Activated naive CD4-positive, alpha-beta T cell (primary cell): ENCODE results near the gene SLC39A11.
"Not testable (repeated sequence)": the region's sequence is repeated elsewhere in the genome, so short reads cannot be mapped to it uniquely, and the experiment has no call there.

Experiments used
- DNase-seq, 4 experiments: peaks; one replicate each; lab custom pipeline; 2025; lab: John Stamatoyannopoulos, UW

The SLC39A11 gene

GRCh38 chr17:73007407-73007806 lies 85.1 kb downstream of the SLC39A11 start:
- DNase-seq = no peak

- no peak for DNase-seq
Measured at GRCh38 chr17:73005360-73005759, 87.1 kb downstream of the SLC39A11 start.

- no peak for DNase-seq
Measured at GRCh38 chr17:73003487-73003886, 89.0 kb downstream of the SLC39A11 start.

- no peak for DNase-seq
Measured at GRCh38 chr17:73000832-73001231, 91.7 kb downstream of the SLC39A11 start.

- not testable (repeated sequence) for DNase-seq
Measured at GRCh38 chr17:72999474-72999873, 93.0 kb downstream of the SLC39A11 start.

GRCh38 chr17:72998343-72998742 lies 94.1 kb downstream of the SLC39A11 start:
- DNase-seq = no peak

GRCh38 chr17:72997559-72997958 lies 94.9 kb downstream of the SLC39A11 start:
- no peak for DNase-seq

- no peak for DNase-seq
Measured at GRCh38 chr17:72996791-72997190, 95.7 kb downstream of the SLC39A11 start.

- no peak for DNase-seq
Measured at GRCh38 chr17:72995008-72995656, 97.4 kb downstream of the SLC39A11 start.

- not testable (repeated sequence) for DNase-seq
Measured at GRCh38 chr17:72992783-72993467, 99.6 kb downstream of the SLC39A11 start.

- no peak for DNase-seq
Measured at GRCh38 chr17:72991651-72992050, 100.8 kb downstream of the SLC39A11 start.

GRCh38 chr17:72989074-72989610 lies 103.3 kb downstream of the SLC39A11 start:
- DNase-seq = no peak

- no peak for DNase-seq
Measured at GRCh38 chr17:72988451-72988850, 104.0 kb downstream of the SLC39A11 start.

- DNase-seq = no peak
Measured at GRCh38 chr17:72987166-72987565, 105.3 kb downstream of the SLC39A11 start.

- DNase-seq = peak in 1 of 4 experiments; percentile 9
Measured at GRCh38 chr17:72985882-72986720, 106.4 kb downstream of the SLC39A11 start.

- DNase-seq = no peak
Measured at GRCh38 chr17:72984926-72985325, 107.6 kb downstream of the SLC39A11 start.

- DNase-seq = no peak
Measured at GRCh38 chr17:72984145-72984925, 108.2 kb downstream of the SLC39A11 start.

- DNase-seq = no peak
Measured at GRCh38 chr17:72982680-72983079, 109.8 kb downstream of the SLC39A11 start.

GRCh38 chr17:72978593-72979218 lies 113.8 kb downstream of the SLC39A11 start:
- DNase-seq = no peak

GRCh38 chr17:72977771-72978417 lies 114.6 kb downstream of the SLC39A11 start:
- no peak for DNase-seq
